HK-2 (cell line): ENCODE measurements around the gene ZNF880.
"Not testable (repeated sequence)": the region's sequence is repeated elsewhere in the genome, so short reads cannot be mapped to it uniquely, and the experiment has no call there.

Source experiments
- DNase-seq: peaks from one replicate; pipeline ENCODE4 v3.0.0-alpha.2; 2018; ENCODE audit not compliant: unreplicated experiment

The ZNF880 gene

DNA sequence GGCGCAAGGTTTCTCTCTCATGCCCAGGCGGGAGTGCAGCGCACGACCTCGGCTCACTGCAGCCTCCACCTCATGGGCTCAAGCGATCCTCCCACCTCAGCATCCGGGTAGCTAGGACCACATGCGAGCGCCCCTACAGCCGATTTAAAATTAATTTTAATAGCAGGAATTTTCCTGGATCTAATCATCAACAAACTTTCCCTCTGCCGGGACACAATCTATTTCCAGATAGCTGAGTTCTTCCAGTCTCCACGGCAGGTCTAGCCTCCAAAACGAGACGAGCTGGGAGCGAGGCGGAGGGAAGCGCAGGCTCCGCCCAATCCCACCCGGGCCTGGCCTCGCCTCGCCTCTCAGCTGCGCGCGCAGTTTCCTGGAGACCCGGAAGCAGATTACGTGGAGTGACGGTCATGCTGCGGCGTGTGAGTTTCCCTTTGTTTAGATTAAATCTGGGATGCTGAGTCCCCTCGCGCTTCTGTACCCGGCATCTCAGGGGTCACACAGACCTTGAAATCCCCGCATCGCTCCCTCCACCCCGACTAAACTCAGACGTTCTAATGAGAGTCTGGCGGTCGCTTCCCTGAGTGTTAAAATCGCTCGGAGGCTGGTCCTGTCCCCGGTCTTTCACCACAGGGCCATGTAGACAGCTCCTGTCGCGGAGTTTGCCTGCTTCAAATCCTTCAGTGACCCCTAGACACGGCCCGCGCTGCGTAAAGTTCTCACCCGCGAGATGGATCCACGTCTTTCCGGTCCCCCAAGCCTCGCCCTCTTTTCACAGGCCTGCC is at the start of gene ZNF880:
Gene ZNF880 (plus strand): TSS at position 365 of the 782 bp plus-strand sequence. CDS start 43 bp downstream, at position 408.
- peak; percentile 92 for DNase-seq

DNA sequence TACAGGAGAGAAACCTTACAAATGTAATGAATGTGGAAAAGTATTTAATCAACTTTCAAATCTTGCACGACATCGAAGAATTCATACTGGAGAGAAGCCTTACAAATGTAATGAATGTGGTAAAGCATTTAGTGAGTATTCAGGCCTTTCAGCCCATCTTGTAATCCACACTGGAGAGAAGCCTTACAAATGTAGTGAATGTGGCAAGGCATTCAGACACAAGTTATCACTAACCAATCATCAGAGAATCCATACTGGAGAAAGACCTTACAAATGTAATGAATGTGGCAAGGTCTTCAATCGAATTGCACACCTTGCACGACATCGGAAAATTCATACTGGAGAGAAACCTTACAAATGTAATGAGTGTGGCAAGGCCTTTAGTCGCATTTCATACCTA is 47.3 kb upstream of the ZNF880 start:
- DNase-seq: no peak

GRCh38 chr19:52331757-52332156 is 38.0 kb upstream of the ZNF880 start:
- DNase-seq: no peak

- DNase-seq: no peak
These were observed 34.0 kb upstream of the ZNF880 start for GRCh38 chr19:52335768-52336116.

DNA sequence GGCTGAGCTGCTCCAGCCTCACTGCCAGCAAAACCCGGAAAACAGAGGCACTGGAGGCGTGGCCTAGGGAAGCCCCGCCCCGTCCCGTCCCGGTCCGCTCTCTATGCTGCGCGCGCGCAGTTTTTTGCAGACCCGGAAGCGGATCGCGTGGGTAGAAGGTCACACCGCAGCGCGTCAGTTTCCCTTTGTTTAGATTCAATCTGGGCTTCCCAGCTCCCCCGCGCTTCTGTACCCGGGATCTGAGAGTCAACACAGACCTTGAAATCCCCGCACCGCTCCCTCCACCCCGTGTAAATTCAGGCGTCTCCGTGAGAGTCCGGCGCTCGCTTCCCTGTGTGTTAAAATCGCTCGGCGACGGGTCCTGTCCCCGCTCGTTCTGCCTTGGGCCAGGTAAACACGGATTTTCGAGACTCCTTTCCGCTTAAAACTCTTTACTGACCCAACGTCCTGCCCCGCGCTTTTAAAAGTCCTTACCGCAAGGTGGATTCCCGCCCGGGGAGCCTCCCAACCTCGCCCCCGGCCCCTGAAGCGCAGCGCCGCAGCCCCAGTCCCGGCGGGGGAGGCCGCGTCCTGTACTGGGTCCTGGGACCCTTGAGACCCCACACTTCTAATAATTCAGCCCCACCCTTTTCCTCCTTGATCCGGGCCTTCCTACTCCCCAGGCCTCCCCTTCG is 33.5 kb upstream of the ZNF880 start, which contains the start of gene ZNF610:
Gene ZNF610 (plus strand): TSS at position 127 of the 674 bp plus-strand sequence. CDS start 12,930 bp downstream, outside the sequence.
- peak; percentile 90 for DNase-seq

DNA sequence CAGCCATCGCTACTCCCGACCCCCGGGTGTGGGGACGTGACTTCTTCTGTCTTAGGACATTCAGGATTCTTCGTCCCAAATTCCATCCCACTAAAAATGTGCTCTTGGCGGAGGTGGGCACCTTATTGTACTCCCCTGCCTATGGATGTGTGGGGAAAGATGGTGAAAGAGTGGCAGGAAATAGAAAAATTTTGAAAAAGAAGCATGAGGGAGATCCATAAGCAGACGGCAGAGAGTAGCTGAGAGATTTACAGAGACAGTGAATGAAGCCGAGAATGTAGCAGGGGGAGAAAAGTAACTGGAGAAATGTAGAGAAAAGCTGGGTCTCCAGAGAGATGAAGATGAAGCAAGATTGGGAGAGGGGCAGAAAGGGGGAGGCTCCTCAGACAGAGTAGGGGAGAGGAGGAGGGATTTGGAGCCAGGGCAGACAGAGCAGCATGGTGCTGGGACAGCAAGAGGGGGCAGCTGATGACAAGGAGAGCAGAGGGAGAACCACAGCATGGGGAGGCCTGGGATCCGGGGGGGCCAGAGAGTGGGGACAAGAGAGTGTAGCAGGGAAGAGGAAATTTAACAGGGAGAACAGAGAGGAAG is 32.8 kb upstream of the ZNF880 start:
- peak; percentile 11 for DNase-seq

GRCh38 chr19:52339022-52339421 is 30.7 kb upstream of the ZNF880 start:
- DNase-seq: not testable (repeated sequence)

DNA sequence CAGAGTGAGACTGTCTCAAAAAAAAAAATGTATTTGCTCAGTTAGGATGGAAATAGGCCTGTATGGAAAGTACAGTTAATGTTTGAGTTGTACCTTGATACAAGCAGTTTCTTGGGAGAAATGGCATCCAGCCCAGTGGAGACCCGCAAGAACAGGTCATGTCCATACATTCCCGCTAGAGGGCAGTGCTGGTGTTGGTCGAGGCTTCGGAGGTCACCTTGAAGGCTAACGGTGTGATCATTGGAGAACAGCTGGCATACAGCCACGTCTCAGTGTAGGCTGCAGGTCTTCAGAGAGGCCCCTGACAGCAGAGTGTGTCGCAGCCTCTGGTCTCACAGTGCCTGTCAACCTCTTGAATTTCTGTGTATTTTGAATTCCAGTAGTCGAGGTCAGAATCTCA is 26.2 kb upstream of the ZNF880 start:
- no peak for DNase-seq

GRCh38 chr19:52345162-52345561 is 24.6 kb upstream of the ZNF880 start:
- no peak for DNase-seq

- no peak for DNase-seq
These were observed 18.2 kb upstream of the ZNF880 start for GRCh38 chr19:52351512-52351911.

- no peak for DNase-seq
These were observed 3.3 kb upstream of the ZNF880 start for GRCh38 chr19:52366414-52366824.

GRCh38 chr19:52370341-52370710 is 603 bp downstream of the ZNF880 start:
- no peak for DNase-seq

- DNase-seq: no peak
These were observed 21.4 kb downstream of the ZNF880 start for GRCh38 chr19:52391135-52391534.

DNA sequence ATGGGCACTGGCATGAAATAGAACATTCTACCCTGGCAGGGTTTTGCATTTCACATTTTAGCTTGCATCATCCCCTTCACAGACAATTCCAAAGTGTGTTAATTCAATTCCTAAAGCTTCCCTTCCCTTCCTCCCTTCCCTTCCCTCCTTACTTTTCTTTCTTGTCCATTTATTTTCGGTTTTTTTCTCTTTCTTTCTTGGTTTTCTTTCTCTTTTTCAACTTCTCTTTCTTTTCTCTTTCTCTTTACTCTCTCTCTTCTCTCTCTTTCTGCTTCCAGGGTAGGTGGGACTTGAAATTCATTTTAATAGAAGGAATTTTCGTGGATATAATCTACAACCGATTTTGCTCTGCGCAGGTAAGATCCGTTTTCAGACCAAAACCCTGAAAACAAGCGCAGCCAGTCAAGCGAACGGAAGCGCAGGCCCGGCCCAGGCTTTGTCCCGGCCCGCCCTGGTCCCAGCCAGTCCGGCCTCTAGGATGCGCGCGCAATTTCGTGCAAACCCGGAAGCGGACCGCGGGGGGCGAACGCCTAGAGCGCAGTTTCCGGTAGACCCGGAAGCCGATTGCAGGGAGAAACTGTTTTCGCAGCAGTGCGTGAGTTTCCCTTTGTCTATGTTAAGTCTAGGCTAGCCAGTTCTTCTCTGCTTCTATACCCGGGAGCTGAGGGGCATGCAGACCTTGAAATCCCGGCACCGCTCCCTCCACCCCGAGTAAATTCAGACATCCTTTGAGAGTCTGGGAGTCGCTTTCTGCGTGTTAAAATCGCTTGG is 27.8 kb downstream of the ZNF880 start, which contains the start of gene ZNF528:
Gene ZNF528 (plus strand): TSS at position 540 of the 771 bp plus-strand sequence. CDS start 4,165 bp downstream, outside the sequence.
- peak; percentile 98 for DNase-seq

- DNase-seq: no peak
These were observed 28.3 kb downstream of the ZNF880 start for GRCh38 chr19:52398081-52398441.

GRCh38 chr19:52410276-52410675 is 40.6 kb downstream of the ZNF880 start:
- no peak for DNase-seq

- DNase-seq: no peak
These were observed 46.0 kb downstream of the ZNF880 start for GRCh38 chr19:52415711-52416110.

DNA sequence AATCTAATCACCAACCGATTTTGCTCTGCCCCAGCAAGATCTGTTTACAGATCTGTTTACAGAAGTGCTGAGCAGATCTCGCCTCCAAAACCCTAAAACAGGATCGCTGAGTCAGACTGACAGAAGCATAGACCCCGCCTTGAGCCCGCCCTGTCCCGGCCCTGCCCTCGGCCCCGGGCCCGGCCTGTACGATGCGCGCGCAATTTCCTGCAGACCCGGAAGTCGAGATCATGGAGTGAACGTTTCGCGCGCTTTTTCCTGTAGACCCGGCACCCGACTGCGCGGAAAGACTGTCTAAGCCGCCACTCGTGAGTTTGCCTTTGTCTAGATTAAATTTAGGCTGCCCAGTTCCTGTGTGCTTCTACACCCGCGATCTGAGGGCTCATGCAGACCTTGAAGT is 59.2 kb downstream of the ZNF880 start, which contains the start of gene ZNF534:
Gene ZNF534 (plus strand): TSS at position 212 of the 400 bp plus-strand sequence. CDS start 2,327 bp downstream, outside the sequence.
- no peak for DNase-seq
